HG02970 (cell line): ENCODE data around the gene TBC1D16.

Source experiments
- ATAC-seq: cut with Tn5 transposase; IDR thresholded peaks from one replicate; pipeline ENCODE4 v1.9.1; 2021; ENCODE audit warnings: mild to moderate bottlenecking, moderate library complexity, moderate number of reproducible peaks; ENCODE audit not compliant: unreplicated experiment, low FRiP score

The TBC1D16 gene

GRCh38 chr17:79954281-79955166, 81.1 kb downstream of the TBC1D16 start:
- ATAC-seq, result no peak

DNA sequence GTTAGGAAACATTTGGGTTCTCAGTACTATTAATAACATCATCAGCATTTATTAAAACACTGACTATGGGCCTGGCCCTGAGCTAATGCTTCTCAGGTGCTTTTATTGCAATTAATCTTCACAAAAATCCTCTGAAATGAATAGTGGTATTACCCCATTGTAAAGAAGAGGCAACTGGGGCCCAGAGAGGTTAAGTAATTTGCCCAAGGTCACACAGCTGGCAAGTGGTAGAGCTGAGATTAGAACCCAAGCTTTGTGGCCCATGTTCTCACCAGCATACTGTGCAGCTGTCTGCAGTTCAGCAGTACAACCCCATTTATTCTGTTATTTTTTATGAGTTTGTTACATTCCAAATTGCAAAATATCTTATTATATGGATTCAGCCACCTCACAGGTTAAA, 82.3 kb downstream of the TBC1D16 start:
- no peak for ATAC-seq

DNA sequence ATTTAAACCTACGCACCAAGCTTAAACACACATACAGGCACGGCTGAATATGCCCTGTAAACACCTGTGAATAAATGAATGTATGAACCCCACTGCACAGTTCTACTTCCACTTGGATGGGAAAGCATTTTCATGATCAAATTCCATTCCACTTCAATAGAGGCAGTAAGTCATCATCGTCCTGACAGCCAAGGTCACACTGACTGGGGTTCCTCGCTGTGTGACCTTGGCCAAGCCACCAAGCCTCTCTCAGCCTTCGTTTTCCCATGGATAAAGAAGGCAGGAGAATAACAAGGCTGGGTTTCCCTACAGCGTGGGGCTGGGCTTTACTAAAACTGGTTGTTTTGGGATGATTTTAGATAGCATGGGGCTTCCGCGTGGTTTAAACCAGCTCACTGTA, 82.8 kb downstream of the TBC1D16 start:
- no peak for ATAC-seq

DNA sequence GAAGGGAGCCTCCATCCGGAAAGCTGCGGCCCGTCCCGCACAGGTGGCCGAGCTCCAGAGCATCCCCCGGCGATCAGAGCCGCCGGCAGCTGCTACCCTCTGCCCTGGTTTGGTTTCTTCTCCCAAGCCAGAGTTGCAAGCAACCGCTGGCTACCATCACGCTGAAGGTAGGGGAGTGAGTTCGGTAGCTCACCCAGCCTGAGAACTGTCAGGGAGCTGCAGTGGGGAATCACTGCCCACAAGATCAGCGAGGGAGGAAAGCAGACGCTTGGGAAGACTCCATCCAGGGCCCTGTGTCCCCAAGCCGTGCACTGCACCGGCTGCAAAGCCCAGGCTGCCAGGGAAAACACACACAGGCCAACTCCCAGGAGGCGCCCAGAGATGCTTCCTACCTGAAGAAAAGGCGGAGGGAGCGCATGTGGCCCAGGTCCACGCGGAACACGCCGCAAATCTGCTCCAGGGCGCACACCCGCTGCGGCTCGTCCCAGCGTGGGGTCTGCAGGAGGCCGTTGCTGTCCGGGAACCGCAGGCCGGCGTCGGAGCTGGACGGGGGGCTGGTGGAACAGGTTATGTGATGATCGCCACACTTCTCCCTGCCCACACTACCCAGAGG, 83.3 kb downstream of the TBC1D16 start:
- ATAC-seq, result no peak

GRCh38 chr17:79951361-79952264, 84.1 kb downstream of the TBC1D16 start:
- ATAC-seq, result no peak

DNA sequence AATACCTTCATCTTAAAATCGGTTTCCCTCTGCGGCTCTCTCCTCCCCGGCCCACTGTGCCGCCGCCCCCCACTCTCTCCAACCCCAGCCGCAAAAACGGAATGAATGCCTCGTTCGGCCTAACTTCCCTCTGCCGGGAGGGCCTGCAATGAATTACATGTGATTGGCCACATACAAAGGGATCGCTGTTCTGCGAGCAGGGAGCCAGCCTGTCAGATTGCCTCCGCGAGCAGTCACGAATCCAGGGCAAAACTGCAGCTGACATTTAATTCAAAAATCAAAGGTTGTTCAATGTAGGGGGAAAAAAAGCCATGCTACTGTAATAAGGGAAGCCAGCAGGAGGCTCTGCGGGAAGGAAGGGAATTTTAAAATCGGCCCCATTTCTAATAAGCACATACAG, 84.9 kb downstream of the TBC1D16 start:
- no peak for ATAC-seq

GRCh38 chr17:79950306-79950705, 85.4 kb downstream of the TBC1D16 start:
- ATAC-seq, result no peak

GRCh38 chr17:79949656-79950209, 85.9 kb downstream of the TBC1D16 start:
- no peak for ATAC-seq

- ATAC-seq, result no peak
Measured at GRCh38 chr17:79948945-79949655, 86.6 kb downstream of the TBC1D16 start.

- no peak for ATAC-seq
Measured at GRCh38 chr17:79948406-79948944, 87.2 kb downstream of the TBC1D16 start.

DNA sequence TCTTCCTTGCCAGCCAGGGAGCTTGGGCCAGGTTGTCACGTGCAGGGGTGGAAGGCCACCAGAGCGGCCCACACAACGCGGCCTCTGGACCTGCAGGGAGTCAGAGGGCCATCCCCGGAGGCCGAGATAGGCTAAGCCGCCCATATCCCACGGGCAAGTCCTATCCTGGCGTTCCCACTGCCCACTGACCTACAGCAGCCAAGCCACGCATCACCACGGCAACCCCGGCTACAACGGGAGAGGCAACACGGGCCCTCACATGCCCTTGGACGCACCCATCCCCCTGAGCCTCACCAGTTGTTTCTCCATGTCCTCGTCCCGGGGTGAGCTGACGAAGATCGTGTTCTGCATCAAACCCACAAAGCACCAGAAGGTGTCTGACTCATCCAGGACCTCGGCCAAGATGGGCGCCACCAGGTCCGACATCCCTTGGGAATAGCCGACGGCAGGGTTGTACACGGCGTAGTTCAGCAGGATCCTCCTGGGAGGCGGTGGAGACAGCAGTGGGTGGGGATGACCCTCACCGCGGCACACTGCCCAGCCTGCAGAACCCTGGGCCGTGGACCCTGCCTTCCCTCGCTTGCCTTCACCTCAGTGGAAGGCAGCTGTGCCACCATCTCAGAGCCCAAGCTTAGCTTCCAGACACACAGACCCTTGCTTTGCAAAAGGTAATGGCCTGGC, 88.2 kb downstream of the TBC1D16 start:
- ATAC-seq, result no peak

GRCh38 chr17:79946352-79947231, 89.1 kb downstream of the TBC1D16 start:
- ATAC-seq, result no peak

DNA sequence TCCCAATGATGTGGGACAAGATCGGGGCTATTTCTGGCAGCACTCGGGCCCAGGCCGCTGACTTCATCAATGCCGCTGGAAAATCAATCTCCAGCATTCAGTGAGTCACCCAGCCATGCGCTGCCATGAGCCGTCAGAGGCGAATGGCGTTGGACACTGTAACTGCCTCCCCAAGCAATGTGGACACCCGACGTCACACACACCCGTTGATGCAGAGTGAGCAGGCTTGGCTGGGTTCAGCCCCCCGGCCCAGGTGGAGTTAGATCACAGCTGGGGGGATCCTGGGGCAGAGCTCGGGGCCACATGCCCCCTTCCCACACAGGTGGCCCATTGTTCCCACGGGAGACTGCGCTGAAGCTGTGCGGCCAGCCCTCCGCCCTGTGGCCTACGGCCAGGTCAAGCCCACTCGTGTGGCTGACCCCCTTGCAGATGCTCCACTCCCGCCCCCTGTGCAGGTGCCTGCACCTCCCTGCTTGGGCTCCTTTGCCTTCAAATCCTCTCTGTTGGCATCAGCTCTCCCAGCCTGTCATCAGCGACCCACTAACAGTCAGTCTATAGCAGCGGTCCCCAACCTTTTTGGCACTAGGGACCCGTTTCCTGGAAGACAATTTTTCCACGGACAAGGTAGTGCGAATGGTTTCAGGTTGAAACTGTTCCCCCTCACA, 89.9 kb downstream of the TBC1D16 start:
- ATAC-seq, result no peak

DNA sequence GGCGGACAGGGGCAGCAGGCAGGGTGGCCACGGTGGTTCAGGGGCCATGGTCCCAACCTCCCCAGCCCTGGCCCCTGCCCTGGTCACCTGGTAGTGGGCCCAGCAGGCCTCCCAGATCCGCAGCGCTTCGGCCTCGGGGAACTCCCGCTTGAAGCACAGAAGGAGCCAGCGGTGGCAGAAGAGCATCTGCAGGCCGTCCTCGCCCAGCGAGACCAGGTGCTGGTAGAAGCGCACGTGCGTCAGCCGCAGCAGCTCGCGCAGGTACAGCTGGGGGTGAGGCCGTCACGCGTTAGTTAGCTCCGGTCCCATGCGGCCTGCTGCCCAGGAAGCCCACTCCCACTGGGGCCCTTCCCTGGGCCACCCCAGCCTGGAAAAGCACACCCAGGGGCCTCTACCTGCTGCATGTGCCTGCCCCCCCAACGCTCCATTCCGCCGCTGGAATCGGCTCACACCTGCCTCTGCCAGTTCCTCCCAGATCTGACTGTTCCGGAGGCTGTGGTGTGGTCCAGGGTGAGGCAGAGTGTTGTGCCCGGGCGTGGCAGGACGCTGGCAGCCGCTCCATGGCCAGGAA, 90.8 kb downstream of the TBC1D16 start:
- ATAC-seq, result no peak

GRCh38 chr17:79944251-79944812, 91.3 kb downstream of the TBC1D16 start:
- ATAC-seq, result no peak

DNA sequence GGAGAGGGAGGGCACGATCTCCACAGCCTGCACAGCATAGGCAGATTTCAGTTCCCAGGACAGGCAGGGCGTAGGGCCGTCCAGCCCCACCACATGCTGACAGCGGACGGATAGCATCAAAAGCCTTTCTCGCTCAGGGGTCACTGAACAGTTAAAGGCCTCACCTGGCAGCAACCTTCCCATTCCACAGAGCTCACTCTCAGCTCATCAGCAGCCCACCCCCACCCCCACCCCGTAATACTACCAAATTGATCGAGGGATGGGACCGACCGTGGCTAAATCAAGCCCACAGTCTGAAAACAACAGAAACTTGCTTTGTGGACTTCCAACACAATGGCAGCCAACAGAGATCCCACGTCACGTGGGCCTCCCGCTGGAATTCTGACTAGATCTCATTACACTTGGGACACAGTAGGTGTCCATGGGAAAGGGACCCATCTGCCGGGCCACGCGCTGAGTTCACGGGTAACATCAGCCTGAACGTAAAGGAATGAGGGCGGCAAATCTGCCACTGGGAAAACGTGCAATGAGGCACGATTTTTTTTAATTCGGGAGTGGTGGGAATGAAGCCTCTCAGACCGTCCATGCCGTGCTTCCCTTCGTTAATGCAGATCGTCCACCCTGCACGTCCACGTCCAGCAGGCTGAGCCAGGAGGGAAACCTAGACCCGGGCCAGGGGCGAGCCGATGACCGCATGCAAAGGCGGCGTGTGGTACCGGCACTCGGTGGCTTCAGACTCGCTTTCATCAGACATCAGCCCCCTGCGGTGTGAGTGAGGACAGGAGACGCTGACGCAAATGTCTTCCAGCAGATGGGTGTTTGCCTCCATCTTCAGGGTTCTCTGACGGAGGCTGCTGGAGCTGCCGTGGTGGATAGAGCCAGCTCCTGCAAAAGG, 92.1 kb downstream of the TBC1D16 start:
- ATAC-seq, result no peak
